HL-60/S4 treated with phorbol 12-myristate 13-acetate at 8.2 ng/mL for 4 days and 3 days (cell line): ENCODE results near the gene MORN1.

Experiments
- in situ Hi-C: fragments of 300-500 bp; cut with MboI; formaldehyde crosslinking; loops from 2 replicates; pipeline ENCODE4 v1.15.0; 2022; ENCODE audit warnings: low sequenced_read_pairs

The MORN1 gene

GRCh38 chr1:2354511-2355372 lies 36.6 kb downstream of the MORN1 start:
- in situ Hi-C loops: no loop called here

- in situ Hi-C loops: no loop called here
Observed at GRCh38 chr1:2353551-2354438, 37.6 kb downstream of the MORN1 start.

DNA sequence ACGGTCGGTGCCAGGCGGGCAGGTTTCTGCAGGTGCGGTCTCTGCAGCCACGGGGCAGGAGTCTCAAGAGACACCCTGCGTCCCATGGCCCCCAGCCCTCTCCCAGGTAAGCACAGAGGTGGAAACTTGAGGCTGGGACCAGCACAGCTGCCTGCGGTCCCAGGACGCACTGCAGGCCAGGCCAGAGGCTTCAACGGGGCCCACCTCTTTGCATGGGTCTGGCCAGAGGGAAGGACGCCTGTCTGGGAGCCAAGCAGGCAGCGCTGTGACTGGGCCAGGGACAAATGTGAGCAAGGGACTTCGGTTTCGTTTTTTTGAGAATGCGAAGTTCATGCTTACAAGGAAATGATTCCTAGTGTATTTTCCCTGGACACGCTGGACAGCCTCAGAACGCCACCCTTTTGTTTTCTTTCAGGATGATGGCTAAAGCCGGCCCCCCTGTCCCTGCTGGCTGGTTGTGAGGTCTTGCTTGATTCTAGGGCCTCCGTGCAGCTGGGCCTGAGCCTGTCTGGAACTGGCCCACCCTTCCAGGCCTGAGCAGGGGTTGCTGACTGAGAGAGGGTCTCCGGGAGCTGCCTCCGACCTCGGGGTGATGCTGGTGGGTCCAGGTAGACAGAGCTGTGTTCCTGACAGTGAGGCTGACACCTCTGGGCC lies 38.3 kb downstream of the MORN1 start:
- in situ Hi-C loops: no loop called here

GRCh38 chr1:2352341-2352896 lies 38.9 kb downstream of the MORN1 start:
- in situ Hi-C loops: no loop called here

DNA sequence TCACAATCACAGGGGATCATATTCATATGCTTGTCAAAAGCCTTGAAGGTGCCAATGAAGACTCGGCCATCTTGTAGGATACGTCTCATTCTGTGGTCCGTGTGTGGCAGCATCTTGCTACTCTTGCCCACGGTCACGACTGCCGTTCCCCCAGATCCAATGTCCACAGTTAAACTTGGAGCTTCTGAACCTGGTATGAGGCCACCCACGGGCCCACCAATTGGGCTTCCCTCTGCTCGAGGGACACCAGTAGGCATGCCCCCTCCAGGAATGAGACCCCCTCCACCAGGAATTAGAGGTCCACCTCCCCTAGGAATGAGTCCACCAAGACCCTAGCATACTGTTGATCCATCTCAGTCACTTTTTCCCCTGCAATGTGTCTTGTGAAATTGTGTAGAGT lies 39.6 kb downstream of the MORN1 start:
- in situ Hi-C loops: no loop called here

DNA sequence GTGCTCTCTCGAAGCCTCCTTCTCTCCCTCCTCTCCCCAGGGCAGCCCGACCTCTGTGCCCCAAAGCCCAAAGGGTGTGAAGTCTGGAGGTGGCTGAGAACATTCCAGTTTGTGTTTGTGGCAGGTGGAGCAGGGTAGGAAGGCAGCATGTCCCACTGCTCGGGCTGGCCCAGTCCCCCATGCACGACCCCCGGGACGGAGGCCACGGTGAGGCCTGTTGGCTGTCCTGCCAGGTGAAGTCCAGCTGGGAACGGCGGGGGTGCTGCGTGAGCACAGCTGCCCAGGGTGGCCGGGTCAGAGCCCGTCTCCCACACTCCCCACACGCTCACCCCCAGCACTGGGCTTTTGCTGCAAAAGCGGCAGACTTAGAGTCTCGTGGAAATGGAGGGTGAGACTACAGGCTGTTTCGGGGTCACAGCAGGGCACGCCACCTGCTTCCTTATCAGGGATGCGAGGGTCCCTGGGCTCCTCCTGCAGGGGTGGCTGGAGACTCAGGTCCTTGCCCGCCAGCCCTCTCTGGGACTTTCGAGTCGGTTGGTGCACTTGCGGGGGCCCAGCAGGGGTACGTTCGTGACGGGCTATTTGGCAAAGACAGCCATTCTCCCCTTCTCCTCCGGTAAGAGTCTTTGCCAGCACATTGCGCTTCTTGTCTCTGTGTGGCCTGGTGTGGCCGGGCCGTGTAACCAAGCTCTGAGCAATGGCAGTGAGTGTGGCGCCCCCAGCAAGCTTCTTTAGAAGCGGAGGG lies 40.3 kb downstream of the MORN1 start:
- in situ Hi-C loops: no loop called here

DNA sequence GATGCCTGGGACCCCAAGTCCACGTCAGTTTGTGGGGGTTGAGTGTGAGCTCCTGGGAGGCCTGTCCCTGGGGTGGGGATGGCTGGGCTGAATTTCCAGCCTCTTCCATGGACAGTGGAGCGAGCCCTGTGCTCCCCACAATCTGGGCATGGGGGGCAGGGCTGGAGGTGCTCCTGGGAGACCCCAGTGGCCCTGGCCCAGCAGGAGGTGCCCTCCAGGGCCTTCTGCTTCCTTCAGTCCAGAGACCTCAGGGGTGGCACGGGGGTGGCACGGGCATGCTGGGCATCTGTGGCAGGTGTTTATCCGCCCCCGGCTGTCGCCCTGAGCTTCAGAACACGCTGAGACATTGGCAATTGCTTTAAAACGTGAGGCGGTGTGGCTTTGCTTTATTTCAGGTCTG lies 40.9 kb downstream of the MORN1 start:
- in situ Hi-C loops: no loop called here

- in situ Hi-C loops: no loop called here
Observed at GRCh38 chr1:2349806-2350205, 41.5 kb downstream of the MORN1 start.

- in situ Hi-C loops: no loop called here
Observed at GRCh38 chr1:2348346-2349325, 42.7 kb downstream of the MORN1 start.

DNA sequence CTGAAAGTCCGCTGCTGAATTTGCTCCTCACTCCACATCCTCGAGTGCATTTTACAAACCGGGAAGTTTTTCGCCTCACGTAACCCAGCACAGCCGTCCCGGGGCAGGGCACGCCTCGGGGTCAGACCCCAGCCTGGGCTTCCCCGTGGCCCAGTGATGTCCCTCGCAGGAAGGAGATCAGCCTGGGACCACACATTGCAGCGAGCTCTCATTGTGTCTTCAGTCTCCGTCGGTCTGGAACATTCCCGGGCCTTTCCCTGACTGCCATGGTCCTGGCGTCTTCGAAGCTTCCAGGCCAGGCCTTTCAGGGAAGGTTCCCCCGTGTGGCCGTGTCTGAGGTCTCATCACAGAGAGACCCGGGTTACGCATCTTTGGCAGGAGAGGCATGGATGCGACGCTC lies 43.5 kb downstream of the MORN1 start:
- in situ Hi-C loops: no loop called here

GRCh38 chr1:2347409-2347785 lies 44.0 kb downstream of the MORN1 start:
- in situ Hi-C loops: no loop called here

- in situ Hi-C loops: no loop called here
Observed at GRCh38 chr1:2346691-2347408, 44.5 kb downstream of the MORN1 start.

DNA sequence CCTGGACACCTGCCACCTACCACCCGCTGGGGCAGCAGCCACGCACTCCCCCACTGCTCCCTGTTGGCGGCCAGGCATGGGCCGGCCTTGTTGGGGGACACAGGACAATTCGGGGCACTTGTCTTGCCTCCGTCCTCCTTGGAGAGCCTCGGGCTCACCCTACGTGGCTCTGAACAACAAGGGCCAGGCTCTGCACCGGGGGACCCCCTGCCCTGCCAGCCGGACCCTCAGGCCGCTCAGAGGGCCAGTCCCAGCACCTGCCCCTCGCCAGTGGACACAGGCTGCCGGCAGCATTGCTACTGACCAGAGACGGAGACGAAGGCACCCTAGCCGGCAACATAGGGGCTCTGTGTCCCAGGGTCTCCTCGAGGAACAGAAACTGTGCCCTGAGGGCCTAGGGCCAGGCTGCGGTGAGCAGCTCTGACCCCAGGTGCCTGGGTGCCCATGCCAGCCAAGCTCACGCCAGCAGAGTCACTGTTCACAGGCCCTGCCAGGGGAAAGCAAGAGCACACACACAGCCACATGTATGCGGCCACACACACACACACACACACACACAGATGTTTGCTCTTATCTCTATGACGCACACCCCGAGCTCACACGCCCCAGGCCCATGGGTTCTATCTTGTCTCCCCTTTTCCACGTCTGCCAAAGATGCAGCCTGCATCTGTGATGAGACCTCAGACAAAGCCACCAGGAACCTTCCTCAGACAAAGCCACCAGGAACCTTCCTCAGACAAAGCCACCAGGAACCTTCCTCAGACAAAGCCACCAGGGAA lies 45.9 kb downstream of the MORN1 start:
- in situ Hi-C loops: no loop called here

DNA sequence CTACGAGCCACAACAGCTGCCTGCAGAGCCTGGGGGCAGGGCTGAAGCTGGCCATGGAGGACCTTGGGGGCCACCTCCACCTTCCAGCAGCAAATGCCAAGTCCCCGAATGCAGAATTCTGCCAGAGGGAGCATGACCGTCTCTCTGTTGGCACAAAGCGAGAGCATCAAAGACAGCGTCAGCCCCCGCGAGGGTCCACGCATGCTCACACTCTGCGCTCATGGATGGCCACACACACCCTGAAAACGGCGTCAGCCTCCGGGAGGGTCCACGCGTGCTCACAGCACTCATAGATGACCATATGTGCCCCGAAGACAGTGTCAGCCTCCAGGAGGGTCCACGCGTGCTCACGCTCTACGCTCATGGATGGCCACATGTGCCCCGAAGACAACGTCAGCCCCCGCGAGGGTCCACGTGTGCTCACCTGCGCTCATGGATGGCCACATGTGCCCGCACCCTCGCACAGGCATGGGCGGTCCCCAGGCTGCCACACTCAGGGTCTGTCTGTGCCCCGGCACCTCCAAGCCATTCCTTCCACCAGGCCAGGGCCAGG lies 46.5 kb downstream of the MORN1 start:
- in situ Hi-C loops: no loop called here

GRCh38 chr1:2344121-2344681 lies 47.2 kb downstream of the MORN1 start:
- in situ Hi-C loops: no loop called here

GRCh38 chr1:2343023-2343935 lies 48.1 kb downstream of the MORN1 start:
- in situ Hi-C loops: no loop called here
